CD4-positive, alpha-beta T cell (primary cell): ENCODE measurements around the gene ADGRG6. TPM values are rescaled to one million over a fixed set of nuclear protein-coding genes. Genes with fewer than 3 reads are reported as not detected.

Experiments used
- ATAC-seq: fragments of 200-7000 bp; cut with Tn5 transposase; one replicate; pipeline ENCODE4 v1.10.0; 2022; ENCODE audit warnings: mild to moderate bottlenecking; ENCODE audit not compliant: poor library complexity
- CTCF ChIA-PET: fragments of 350-600 bp; sonication (Branson Sonifier 250); formaldehyde crosslinking; loops from one replicate; lab custom pipeline; 2021; ENCODE audit warnings: antibody characterized with exemption, inconsistent platforms; lab: Charles Lee
- POLR2A ChIA-PET: fragments of 350-600 bp; sonication (Branson Sonifier 250); formaldehyde crosslinking; loops from one replicate; lab custom pipeline; 2021; ENCODE audit warnings: antibody characterized with exemption, inconsistent platforms; lab: Charles Lee
- DNase-seq, 14 experiments: peaks; one replicate each; pipeline ENCODE4 v3.0.0-alpha.2; 2013 to 2020; ENCODE audit warnings: mixed read lengths in 2 of 14
- H3K27ac ChIP-seq, 2 donors: one replicate each; pipeline versions ENCODE4 v1.5.1 to v1.7.0; 2013; ENCODE audit warnings: low read length in 2 of 2, low read depth in 1 of 2, mild to moderate bottlenecking in 1 of 2
- H3K27me3 ChIP-seq, 2 experiments: 1 replicate in 1 of 2; 2 replicates in 1 of 2; pipeline versions ENCODE4 v1.6.1 to v1.7.0; 2013; ENCODE audit warnings: low read length in 2 of 2, control low read depth in 1 of 2, mild to moderate bottlenecking in 1 of 2, moderate library complexity in 1 of 2; ENCODE audit not compliant: insufficient read depth in 2 of 2, control insufficient read depth in 1 of 2
- H3K36me3 ChIP-seq: one replicate; pipeline ENCODE4 v1.6.1; 2013; ENCODE audit warnings: low read length, control low read depth; ENCODE audit not compliant: insufficient read depth
- H3K4me1 ChIP-seq: one replicate; pipeline ENCODE4 v1.6.1; 2013; ENCODE audit warnings: low read length, control low read depth; ENCODE audit not compliant: insufficient read depth
- H3K4me3 ChIP-seq: one replicate; pipeline ENCODE4 v1.5.1; 2013; ENCODE audit warnings: mild to moderate bottlenecking, low read length, moderate library complexity
- H3K9me3 ChIP-seq, 2 experiments: 1 replicate in 1 of 2; 2 replicates in 1 of 2; pipeline versions ENCODE4 v1.6.1 to v1.7.0; 2013; ENCODE audit warnings: low read length in 2 of 2, mild to moderate bottlenecking in 2 of 2, control low read depth in 1 of 2, moderate library complexity in 1 of 2; ENCODE audit not compliant: control insufficient read depth in 1 of 2, insufficient read depth in 1 of 2
- H3K27ac Mint-ChIP-seq: one replicate; pipeline ENCODE4 v1.8.0; 2020; ENCODE audit warnings: mixed read lengths
- H3K27me3 Mint-ChIP-seq: one replicate; pipeline ENCODE4 v1.8.0; 2021; ENCODE audit warnings: mixed read lengths
- H3K36me3 Mint-ChIP-seq: one replicate; pipeline ENCODE4 v1.8.0; 2021; ENCODE audit warnings: low read depth, mixed read lengths
- H3K4me1 Mint-ChIP-seq: one replicate; pipeline ENCODE4 v1.8.0; 2021; ENCODE audit warnings: low read depth, mixed read lengths
- H3K4me3 Mint-ChIP-seq: one replicate; pipeline ENCODE4 v1.8.0; 2020; ENCODE audit warnings: mild to moderate bottlenecking, mixed read lengths
- H3K9me3 Mint-ChIP-seq: one replicate; pipeline ENCODE4 v1.8.0; 2020; ENCODE audit warnings: mixed read lengths
- CTCF ChIP-seq: fragments of 200-600 bp; IDR thresholded peaks from one replicate; pipeline ENCODE4 v1.8.0; 2022; ENCODE audit warnings: antibody characterized with exemption, mild to moderate bottlenecking
- intact Hi-C, 2 experiments: fragments of 100-400 bp; cut with DNase I in 1 of 2; cut with micrococcal nuclease in 1 of 2; formaldehyde crosslinking; loops; one replicate each; pipeline versions ENCODE4 v1.15.1 to v1.9.0; 2023 to 2025; cut with DNase I, micrococcal nuclease
- total RNA-seq, 174 experiments: library from RNA in 2 of 174; stranded (reverse) in 2 of 174; gene quantifications; one replicate each; pipeline ENCODE4 v1.2.3 and lab custom pipeline; 2021 to 2026

The ADGRG6 gene
- total RNA-seq, 2 experiments from 2014 or later = 0.31 to 0.63 TPM

- Histone ChIP-seq H3K36me3 (no peaks in the 10 kb centered on the region), H3K9me3 (peaks cover 0 to 10% of the 10 kb centered on the region in 2 experiments), H3K4me1 (no peaks in the 10 kb centered on the region), H3K4me3 (no peak overlapping the region), H3K27ac (no peak overlapping the region), H3K27me3 (no peaks in the 10 kb centered on the region)
- Mint-ChIP-seq H3K9me3 (peaks cover 2% of the 10 kb centered on the region), H3K27me3 (no peaks in the 10 kb centered on the region), H3K4me3 (no peak overlapping the region), H3K27ac (no peak overlapping the region), H3K36me3 (no peaks in the 10 kb centered on the region), H3K4me1 (no peaks in the 10 kb centered on the region)
- intact Hi-C loops = no loop called here
- no peak for TF ChIP-seq CTCF
- CTCF ChIA-PET = no interaction called here
- POLR2A ChIA-PET = no interaction called here
- ATAC-seq (no peak), DNase-seq (no peak)
Observed at GRCh38 chr6:142463988-142464387, 162.2 kb downstream of the ADGRG6 start.

- H3K9me3 ChIP-seq = no peaks in the 10 kb centered on the region
- H3K27ac Mint-ChIP-seq = no peak overlapping the region
- no peak overlapping the region for H3K4me3 ChIP-seq
- no peak for TF ChIP-seq CTCF
- H3K27me3 ChIP-seq = no peaks in the 10 kb centered on the region
- intact Hi-C loops = no loop called here
- peaks cover 2% of the 10 kb centered on the region for H3K9me3 Mint-ChIP-seq
- no peak overlapping the region for H3K27ac ChIP-seq
- H3K4me1 ChIP-seq = no peaks in the 10 kb centered on the region
- DNase-seq = no peak
- H3K4me3 Mint-ChIP-seq = no peak overlapping the region
- no peaks in the 10 kb centered on the region for H3K36me3 Mint-ChIP-seq
- no peak for ATAC-seq
- no peaks in the 10 kb centered on the region for H3K4me1 Mint-ChIP-seq
- ChIA-PET CTCF (no interaction called here), POLR2A (no interaction called here)
- no peaks in the 10 kb centered on the region for H3K27me3 Mint-ChIP-seq
- no peaks in the 10 kb centered on the region for H3K36me3 ChIP-seq
Observed at GRCh38 chr6:142469220-142469619, 167.4 kb downstream of the ADGRG6 start.

GRCh38 chr6:142470421-142470820, 168.6 kb downstream of the ADGRG6 start:
- intact Hi-C loops = loop anchor here (10.0 kb wide), 3 partner anchors 224 to 814 kb away; partner anchors contain the start of genes NMBR (in 1 of the 2) and VTA1 (in 1 of the 2)
- H3K27ac Mint-ChIP-seq = no peak overlapping the region
- CTCF ChIA-PET = no interaction called here
- H3K36me3 Mint-ChIP-seq = no peaks in the 10 kb centered on the region
- no peak for TF ChIP-seq CTCF
- H3K4me1 Mint-ChIP-seq = peaks cover 6% of the 10 kb centered on the region
- no peaks in the 10 kb centered on the region for H3K27me3 ChIP-seq
- H3K4me3 ChIP-seq = no peak overlapping the region
- no peaks in the 10 kb centered on the region for H3K4me1 ChIP-seq
- ATAC-seq = no peak
- H3K4me3 Mint-ChIP-seq = no peak overlapping the region
- no peak overlapping the region for H3K27ac ChIP-seq
- no peaks in the 10 kb centered on the region for H3K27me3 Mint-ChIP-seq
- DNase-seq = no peak
- H3K9me3 Mint-ChIP-seq = peaks cover 2% of the 10 kb centered on the region
- H3K9me3 ChIP-seq = no peaks in the 10 kb centered on the region
- POLR2A ChIA-PET = no interaction called here
- no peaks in the 10 kb centered on the region for H3K36me3 ChIP-seq
